Neural progenitor cell (in vitro differentiated cells): Measurements from ENCODE around the gene SNX13. TPM values are rescaled to one million over a fixed set of nuclear protein-coding genes. Genes with fewer than 3 reads are reported as not detected.

Source experiments
- DNase-seq: peaks from one replicate; pipeline ENCODE4 v3.0.0-alpha.2; 2016; ENCODE audit warnings: low spot score
- H2AFZ ChIP-seq: fragments of 200-600 bp; sonication (generic); replicated peaks from 2 replicates; pipeline ENCODE4 v1.6.1; 2016; ENCODE audit warnings: antibody characterized with exemption
- H3F3A ChIP-seq: fragments of 200-600 bp; sonication (generic); 2 replicates; pipeline ENCODE4 v1.6.1; 2016; ENCODE audit warnings: antibody characterized with exemption, low read depth
- H3K27ac ChIP-seq: fragments of 200-600 bp; sonication (generic); 2 replicates; pipeline ENCODE4 v1.5.1; 2016; ENCODE audit warnings: mild to moderate bottlenecking
- H3K27me3 ChIP-seq: fragments of 200-600 bp; sonication (generic); 2 replicates; pipeline ENCODE4 v1.6.1; 2016; ENCODE audit warnings: mild to moderate bottlenecking, moderate library complexity
- H3K36me3 ChIP-seq: fragments of 200-600 bp; sonication (generic); 2 replicates; pipeline ENCODE4 v1.5.1; 2016
- H3K4me1 ChIP-seq: fragments of 200-600 bp; sonication (generic); 2 replicates; pipeline ENCODE4 v1.6.1; 2016; ENCODE audit warnings: mixed run types
- H3K4me2 ChIP-seq: fragments of 200-600 bp; sonication (generic); 2 replicates; pipeline ENCODE4 v1.6.1; 2016
- H3K4me3 ChIP-seq: fragments of 200-600 bp; sonication (generic); 2 replicates; pipeline ENCODE4 v1.5.1; 2016
- H3K79me2 ChIP-seq: fragments of 200-600 bp; sonication (generic); 2 replicates; pipeline ENCODE4 v1.6.1; 2016; ENCODE audit warnings: low read depth
- H3K9ac ChIP-seq: fragments of 200-600 bp; sonication (generic); 2 replicates; pipeline ENCODE4 v1.6.1; 2016
- H3K9me3 ChIP-seq: fragments of 200-600 bp; sonication (generic); 2 replicates; pipeline ENCODE4 v1.5.1; 2016; ENCODE audit warnings: low read depth
- H4K20me1 ChIP-seq: fragments of 200-600 bp; sonication (generic); 2 replicates; pipeline ENCODE4 v1.6.1; 2016; ENCODE audit warnings: low read depth
- H3K27ac Mint-ChIP-seq: 3 replicates; pipeline ENCODE4 v1.8.0; 2021; ENCODE audit warnings: mixed read lengths
- H3K27me3 Mint-ChIP-seq: 2 replicates; pipeline ENCODE4 v1.8.0; 2022; ENCODE audit warnings: low read depth, mild to moderate bottlenecking, inconsistent platforms, moderate library complexity, mixed read lengths; ENCODE audit not compliant: insufficient read depth
- H3K36me3 Mint-ChIP-seq: 3 replicates; pipeline ENCODE4 v1.8.0; 2021; ENCODE audit warnings: mixed read lengths
- H3K4me1 Mint-ChIP-seq: 3 replicates; pipeline ENCODE4 v1.8.0; 2021; ENCODE audit warnings: mixed read lengths
- H3K4me3 Mint-ChIP-seq: 3 replicates; pipeline ENCODE4 v1.8.0; 2021; ENCODE audit warnings: mild to moderate bottlenecking, moderate library complexity, mixed read lengths
- H3K9me3 Mint-ChIP-seq: 3 replicates; pipeline ENCODE4 v1.8.0; 2020; ENCODE audit warnings: mixed read lengths
- EZH2 ChIP-seq: fragments of 200-600 bp; sonication (generic); IDR thresholded peaks from 2 replicates; pipeline ENCODE4 v1.6.1; 2017; ENCODE audit warnings: antibody characterized with exemption, mild to moderate bottlenecking, moderate library complexity
- EZH2phosphoT487 ChIP-seq: fragments of 200-600 bp; sonication (generic); IDR thresholded peaks from 2 replicates; pipeline ENCODE4 v1.6.1; 2017; ENCODE audit warnings: antibody characterized with exemption
- total RNA-seq: library from RNA; depleted of rRNA; stranded (reverse); fragments of >200 nt; gene quantifications from 2 replicates; pipeline ENCODE4 v1.2.3, GENCODE V29; 2015; ENCODE audit warnings: low replicate concordance
- TF ChIP-seq, protein P1 (sequence below): fragments of 200-600 bp; sonication (generic); IDR thresholded peaks from 2 replicates; pipeline ENCODE4 v1.5.1; 2017; ENCODE audit warnings: antibody characterized with exemption, mild to moderate bottlenecking

The SNX13 gene
- total RNA-seq, 1 donor from 2014 or later = 67.5 TPM

DNA sequence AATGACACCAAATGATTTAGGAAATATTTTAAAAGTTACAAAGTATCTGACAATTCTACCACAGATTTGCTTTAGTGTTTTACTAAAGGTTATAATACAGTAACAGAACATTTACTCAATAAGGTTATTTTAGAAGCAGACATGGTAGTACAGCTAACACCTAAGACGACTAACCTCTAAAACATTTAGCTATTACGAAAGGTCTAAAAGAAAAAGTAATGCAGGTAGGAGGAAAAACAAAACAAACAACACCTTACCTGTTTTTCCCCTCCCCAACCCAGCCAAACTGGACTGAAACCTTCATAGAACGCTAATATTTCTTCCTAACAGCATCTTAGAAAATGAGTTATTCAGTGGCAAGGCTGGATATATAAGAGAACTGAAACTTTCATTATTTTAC is 111.3 kb downstream of the SNX13 start:
- no peak overlapping the region for H2AFZ ChIP-seq
- no peak for DNase-seq
- H3K79me2 ChIP-seq = no peaks in the 10 kb centered on the region
- H3K27me3 ChIP-seq = no peaks in the 10 kb centered on the region
- H3K4me2 ChIP-seq = no peak overlapping the region
- no peaks in the 10 kb centered on the region for H3F3A ChIP-seq
- no peak overlapping the region for H3K4me3 Mint-ChIP-seq
- no peak overlapping the region for H3K27ac Mint-ChIP-seq
- no peaks in the 10 kb centered on the region for H3K4me1 Mint-ChIP-seq
- peaks cover 5% of the 10 kb centered on the region for H3K36me3 Mint-ChIP-seq
- H3K27me3 Mint-ChIP-seq = no peaks in the 10 kb centered on the region
- H3K27ac ChIP-seq = no peak overlapping the region
- no peak overlapping the region for H3K9ac ChIP-seq
- H3K9me3 Mint-ChIP-seq = no peaks in the 10 kb centered on the region
- H3K36me3 ChIP-seq = no peaks in the 10 kb centered on the region
- no peaks in the 10 kb centered on the region for H3K9me3 ChIP-seq
- H3K4me3 ChIP-seq = no peak overlapping the region
- H4K20me1 ChIP-seq = no peaks in the 10 kb centered on the region
- no peak for TF ChIP-seq EZH2phosphoT487
- no peak for TF ChIP-seq EZH2
- TF ChIP-seq, protein P1, sequence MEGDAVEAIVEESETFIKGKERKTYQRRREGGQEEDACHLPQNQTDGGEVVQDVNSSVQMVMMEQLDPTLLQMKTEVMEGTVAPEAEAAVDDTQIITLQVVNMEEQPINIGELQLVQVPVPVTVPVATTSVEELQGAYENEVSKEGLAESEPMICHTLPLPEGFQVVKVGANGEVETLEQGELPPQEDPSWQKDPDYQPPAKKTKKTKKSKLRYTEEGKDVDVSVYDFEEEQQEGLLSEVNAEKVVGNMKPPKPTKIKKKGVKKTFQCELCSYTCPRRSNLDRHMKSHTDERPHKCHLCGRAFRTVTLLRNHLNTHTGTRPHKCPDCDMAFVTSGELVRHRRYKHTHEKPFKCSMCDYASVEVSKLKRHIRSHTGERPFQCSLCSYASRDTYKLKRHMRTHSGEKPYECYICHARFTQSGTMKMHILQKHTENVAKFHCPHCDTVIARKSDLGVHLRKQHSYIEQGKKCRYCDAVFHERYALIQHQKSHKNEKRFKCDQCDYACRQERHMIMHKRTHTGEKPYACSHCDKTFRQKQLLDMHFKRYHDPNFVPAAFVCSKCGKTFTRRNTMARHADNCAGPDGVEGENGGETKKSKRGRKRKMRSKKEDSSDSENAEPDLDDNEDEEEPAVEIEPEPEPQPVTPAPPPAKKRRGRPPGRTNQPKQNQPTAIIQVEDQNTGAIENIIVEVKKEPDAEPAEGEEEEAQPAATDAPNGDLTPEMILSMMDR = no peak
- no peaks in the 10 kb centered on the region for H3K4me1 ChIP-seq

DNA sequence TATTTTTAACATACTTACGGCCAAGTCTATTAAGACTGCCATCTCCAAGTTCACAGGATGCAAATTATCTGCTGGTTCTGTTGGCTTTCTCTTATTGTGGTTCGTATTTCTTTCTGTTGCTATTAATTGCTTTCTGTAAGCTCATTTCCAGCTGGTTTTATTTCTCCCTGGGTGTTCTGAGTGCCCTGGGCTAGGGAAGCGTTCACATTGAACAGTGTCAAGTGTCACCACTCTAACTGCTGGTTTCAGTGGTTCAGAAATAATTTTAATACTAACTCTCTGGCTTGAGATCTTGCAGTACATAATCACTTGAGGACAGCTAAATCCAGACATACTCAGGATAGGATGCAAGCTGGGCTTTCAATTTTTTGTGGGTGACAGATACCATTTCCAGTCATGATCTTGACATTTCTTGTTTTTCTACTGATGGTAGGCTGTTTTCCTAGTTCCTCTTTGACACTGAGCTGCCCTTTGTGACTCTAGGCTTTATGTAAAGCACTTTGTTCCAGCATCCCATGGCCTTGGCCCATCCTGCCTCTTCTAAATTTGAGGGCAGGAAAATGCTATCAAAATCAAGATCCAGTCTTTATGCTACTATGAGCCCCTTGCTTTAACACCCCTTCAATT is 117.6 kb downstream of the SNX13 start:
- H3K9me3 Mint-ChIP-seq = no peaks in the 10 kb centered on the region
- TF ChIP-seq, protein P1 = no peak
- no peak for TF ChIP-seq EZH2phosphoT487
- no peak for TF ChIP-seq EZH2
- no peak overlapping the region for H3K4me3 ChIP-seq
- H3K27ac ChIP-seq = no peak overlapping the region
- DNase-seq = no peak
- no peaks in the 10 kb centered on the region for H3K79me2 ChIP-seq
- no peak overlapping the region for H3K9ac ChIP-seq
- H3K4me1 Mint-ChIP-seq = peaks cover 16% of the 10 kb centered on the region
- H3K27me3 ChIP-seq = no peaks in the 10 kb centered on the region
- H2AFZ ChIP-seq = no peak overlapping the region
- H4K20me1 ChIP-seq = no peaks in the 10 kb centered on the region
- no peak overlapping the region for H3K27ac Mint-ChIP-seq
- H3K4me2 ChIP-seq = no peak overlapping the region
- no peaks in the 10 kb centered on the region for H3K9me3 ChIP-seq
- H3F3A ChIP-seq = no peaks in the 10 kb centered on the region
- peaks cover 9% of the 10 kb centered on the region for H3K36me3 Mint-ChIP-seq
- H3K4me1 ChIP-seq = no peaks in the 10 kb centered on the region
- H3K36me3 ChIP-seq = no peaks in the 10 kb centered on the region
- no peaks in the 10 kb centered on the region for H3K27me3 Mint-ChIP-seq
- no peak overlapping the region for H3K4me3 Mint-ChIP-seq

DNA sequence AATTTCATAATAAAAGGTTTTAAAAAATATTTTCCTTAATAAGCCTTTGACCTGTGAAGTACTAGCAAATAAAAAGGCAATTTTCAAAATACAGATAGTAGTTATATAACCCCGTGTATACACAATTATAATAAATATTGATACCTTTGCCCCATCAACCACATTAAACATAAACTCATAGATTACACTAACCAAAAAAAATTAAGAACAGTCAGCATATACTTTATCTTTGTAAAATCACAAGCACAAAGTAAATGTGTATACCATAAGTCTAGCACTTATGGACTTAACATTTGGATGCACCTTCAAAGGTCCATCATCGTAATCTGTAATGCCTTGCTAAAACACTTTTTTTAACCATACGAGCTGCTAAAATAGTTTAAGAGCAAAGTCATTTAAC is 123.4 kb downstream of the SNX13 start:
- Histone ChIP-seq H3F3A (no peaks in the 10 kb centered on the region), H3K79me2 (no peaks in the 10 kb centered on the region)
- no peak overlapping the region for H3K4me3 Mint-ChIP-seq

More for the DNA sequence above, 123.4 kb downstream of the SNX13 start:
- H3K27me3 ChIP-seq = no peaks in the 10 kb centered on the region
- H3K36me3 ChIP-seq = peaks cover 5% of the 10 kb centered on the region
- TF ChIP-seq, protein P1 = no peak
- TF ChIP-seq EZH2phosphoT487 = no peak
- no peak for TF ChIP-seq EZH2
- no peak overlapping the region for H3K9ac ChIP-seq
- no peak overlapping the region for H2AFZ ChIP-seq
- H3K9me3 Mint-ChIP-seq = peaks cover 9% of the 10 kb centered on the region
- no peak for DNase-seq
- no peak overlapping the region for H3K4me3 ChIP-seq
- H3K27me3 Mint-ChIP-seq = no peaks in the 10 kb centered on the region
- peaks cover 12% of the 10 kb centered on the region for H3K36me3 Mint-ChIP-seq
- no peaks in the 10 kb centered on the region for H4K20me1 ChIP-seq
- no peaks in the 10 kb centered on the region for H3K4me1 Mint-ChIP-seq
- H3K4me1 ChIP-seq = no peaks in the 10 kb centered on the region
- no peak overlapping the region for H3K27ac Mint-ChIP-seq
- no peak overlapping the region for H3K27ac ChIP-seq
- no peak overlapping the region for H3K4me2 ChIP-seq
- no peaks in the 10 kb centered on the region for H3K9me3 ChIP-seq
